HG02623 (cell line): ENCODE data around the gene CELF2.
A peak's percentile ranks its signal among the peaks of the same experiment; 100 is the strongest.
"Not testable (repeated sequence)": the region's sequence is repeated elsewhere in the genome, so short reads cannot be mapped to it uniquely, and the experiment has no call there.

Source experiments
- ATAC-seq: cut with Tn5 transposase; IDR thresholded peaks from one replicate; pipeline ENCODE4 v1.9.1; 2021; ENCODE audit warnings: moderate library complexity; ENCODE audit not compliant: unreplicated experiment

The CELF2 gene

DNA sequence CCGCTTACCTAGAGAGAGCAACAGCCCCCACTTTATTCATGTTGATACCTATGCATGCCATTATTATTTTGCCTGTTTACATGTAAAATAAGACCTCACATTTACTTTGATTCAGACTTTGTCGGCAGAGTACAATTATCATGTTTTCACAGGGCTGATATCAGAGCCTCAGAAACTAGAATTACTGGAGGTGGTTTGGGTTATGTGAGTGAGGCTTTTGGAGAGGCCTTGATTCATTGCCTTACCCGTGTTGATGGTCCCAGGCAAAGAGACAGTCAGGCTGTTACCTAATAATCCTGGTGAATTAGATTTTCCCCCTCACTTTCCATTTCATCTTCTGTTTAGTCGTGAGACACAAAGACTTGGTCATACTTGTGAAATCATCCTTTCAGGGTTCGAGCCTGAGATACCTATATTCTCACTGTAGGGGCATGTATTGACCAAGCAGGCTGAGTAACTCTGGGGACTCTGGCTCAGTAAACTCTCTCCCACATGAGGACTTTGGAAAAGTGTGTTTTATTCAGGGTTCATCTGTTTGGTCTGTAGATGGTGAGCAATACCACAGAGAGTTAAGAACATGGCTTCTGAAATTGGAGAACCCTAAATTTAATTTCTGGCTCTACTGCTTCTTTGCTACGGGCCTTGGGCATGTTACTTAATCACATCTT lies 150.9 kb downstream of the CELF2 start:
- ATAC-seq, result no peak

DNA sequence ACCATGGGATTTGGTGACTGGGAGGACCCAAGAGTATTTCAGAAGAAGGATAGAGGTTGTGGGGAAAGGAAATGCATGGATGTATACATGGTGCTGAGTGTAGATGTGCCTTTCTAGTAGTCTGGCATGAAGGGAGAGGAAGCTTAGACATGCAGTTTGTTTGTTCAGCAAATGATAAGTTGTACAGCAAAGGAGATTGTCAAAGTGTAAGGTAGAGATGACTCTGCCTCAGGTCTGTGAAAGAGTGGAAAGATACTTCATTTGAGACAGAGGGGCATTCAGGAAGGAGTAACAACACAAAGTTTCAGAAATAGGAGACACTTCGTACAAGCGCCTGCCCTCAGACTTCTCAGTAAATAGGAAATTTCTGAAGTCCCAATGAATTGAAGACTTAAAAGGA lies 152.3 kb downstream of the CELF2 start:
- ATAC-seq, result no peak

DNA sequence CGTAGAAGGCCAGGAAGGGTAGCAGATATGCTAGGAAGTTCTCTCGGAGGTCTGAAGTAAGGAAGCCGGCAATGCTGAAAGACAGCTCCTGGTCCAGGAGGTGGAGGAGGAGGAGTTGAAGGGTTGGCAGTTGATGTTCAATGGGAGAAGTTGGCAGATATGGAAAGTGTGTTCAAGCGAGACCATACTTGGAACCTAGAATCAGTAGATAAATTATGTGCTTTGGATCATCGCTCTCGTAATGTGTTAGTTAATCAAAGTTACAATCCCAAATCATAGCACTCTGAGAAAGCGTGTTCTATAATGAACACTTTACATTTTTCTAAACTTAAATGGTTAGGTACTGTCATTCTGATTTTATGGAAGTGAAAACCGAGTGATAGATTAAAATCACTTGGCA lies 152.9 kb downstream of the CELF2 start:
- ATAC-seq, result no peak

DNA sequence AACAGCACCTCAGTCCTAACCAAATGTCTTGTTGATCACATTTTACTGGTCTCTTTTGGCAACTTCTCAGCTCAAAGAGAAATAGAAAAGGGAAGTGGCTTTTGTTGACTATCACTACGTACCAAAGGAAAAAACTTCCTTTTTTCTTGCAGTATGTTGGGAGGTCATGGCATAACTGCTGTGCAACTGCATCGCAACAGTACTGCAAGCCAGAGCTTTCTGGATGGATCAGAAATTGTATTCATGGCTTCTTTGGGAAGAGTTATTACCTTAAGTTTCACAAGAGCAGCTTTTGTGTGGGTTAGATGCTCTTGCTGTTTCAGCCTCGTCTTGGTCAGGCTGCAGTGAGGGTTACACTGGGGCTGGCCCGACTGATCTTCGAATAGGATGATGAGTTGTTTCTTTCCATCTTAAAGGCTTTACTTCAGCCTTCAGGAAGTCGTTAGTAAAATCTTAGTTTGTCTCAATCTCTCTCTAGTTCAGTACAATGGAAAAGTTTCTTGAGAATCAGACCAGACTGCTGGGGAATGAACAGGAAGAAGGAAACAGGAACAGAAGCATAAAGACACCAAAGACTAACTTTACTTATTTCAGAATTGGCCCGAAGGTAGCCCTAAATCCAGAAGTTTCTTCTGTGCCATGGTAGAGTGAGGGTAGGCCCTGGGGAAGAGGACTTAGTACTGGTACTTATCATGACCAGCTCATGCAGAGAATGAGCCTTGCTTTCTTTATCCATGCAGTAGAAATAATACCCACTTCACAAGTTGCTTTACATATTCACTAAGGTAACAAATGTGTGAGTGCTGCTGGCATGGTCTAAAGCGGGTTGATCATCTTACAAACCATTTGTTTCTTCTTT lies 153.6 kb downstream of the CELF2 start:
- ATAC-seq, result peak; percentile 38

DNA sequence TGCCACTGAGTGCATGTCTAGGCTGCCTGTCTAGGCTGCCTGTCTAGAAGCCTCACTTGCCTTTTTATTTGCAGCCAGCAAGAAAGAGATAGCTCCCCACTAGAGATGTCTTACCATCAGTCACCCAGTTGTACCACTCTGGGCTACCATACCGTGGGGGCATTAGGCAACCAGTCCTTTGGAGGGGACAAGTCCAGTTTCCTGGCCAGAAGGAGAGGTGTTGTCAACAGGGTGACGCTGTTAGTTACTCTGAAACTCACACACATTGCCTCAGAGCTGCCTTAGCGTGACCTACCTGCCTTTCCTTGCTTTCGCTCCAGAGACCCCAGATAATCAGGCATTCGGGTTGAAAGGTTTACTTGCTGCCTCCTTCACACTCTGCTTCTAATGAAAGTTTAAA lies 155.4 kb downstream of the CELF2 start:
- no peak for ATAC-seq

DNA sequence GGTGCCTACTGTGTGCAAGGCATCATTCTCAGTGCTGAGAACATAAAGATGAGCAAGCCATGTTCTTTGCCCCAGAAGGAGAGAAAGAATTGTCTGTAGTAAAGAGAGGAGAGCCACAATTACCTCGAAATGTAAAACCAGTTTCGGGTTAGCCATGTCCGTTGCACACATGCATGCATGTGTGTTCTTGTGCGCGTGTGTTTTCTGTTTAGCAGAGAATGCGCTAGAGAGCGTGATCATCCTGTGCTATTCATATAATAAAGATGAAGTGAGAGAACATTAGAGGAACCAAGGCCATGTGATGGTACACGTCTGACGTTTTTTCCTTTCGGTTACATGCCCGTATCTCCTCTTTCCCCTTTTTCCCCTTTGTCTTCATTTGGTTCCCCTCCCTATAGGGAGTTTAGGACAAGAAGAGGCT lies 158.2 kb downstream of the CELF2 start:
- ATAC-seq, result peak; percentile 25

DNA sequence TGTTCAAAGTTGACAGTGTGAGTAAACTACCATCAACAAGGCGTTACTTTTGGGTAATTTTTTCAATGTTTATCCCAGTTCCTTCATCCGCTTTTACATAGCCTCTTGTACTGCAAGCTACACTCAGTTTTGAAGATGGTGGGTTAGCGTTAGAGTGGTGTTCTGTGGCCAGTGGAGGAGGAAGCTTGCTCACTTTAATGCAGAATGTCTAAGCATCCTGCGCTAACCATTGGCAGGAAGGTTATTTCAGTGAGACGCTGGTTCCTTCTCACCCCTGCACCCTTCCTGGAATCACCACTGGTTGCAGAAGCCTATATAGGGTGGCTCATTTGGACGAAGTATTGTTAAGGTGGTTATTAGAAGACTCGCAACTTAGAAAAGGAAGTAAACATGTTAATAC lies 159.1 kb downstream of the CELF2 start:
- ATAC-seq, result no peak

DNA sequence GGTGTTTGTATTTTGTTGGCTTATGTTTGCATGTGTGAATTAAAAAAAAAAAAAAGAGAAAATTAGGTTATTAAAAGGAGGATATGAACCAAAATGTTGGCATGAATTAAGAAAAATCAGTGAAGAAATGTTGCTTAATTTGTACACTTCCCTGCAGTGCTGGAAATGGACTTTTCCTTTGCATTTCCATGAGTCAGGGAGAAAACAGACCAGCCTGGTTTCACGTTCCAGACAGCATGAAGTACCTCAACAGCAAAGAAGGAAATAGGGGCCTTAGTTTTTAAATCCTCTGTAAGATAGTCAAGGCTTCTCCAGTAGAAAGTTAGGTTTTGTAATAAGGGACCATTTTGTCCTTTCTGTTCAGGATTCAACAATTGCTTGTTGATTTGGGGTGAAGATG lies 159.7 kb downstream of the CELF2 start:
- no peak for ATAC-seq

DNA sequence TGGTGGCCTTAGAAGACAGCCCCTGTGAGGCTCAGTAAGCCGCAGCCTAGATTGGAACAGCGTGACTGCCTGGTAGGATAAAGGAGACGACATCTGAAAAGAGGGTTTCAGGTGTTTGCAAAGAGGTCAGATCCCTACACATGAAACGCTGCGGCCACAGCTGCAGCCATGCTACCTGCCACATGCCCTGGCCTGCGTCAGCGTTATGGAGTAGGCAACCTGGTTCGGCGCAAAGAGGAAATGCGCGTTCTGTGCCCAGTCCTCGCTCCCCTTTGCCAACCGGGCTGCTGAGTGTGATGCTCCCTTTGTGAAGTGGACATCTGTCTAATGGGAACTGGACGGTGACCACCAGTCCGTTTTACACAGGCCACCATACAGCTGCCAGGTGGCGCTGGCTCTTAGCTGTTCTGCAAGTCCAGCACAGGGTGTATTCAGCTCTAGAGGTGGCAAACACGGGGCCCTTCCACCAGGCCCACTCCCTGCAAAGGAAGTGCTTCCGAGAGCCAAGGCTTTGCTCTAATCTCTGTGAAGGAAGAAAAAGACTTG lies 160.3 kb downstream of the CELF2 start:
- no peak for ATAC-seq

DNA sequence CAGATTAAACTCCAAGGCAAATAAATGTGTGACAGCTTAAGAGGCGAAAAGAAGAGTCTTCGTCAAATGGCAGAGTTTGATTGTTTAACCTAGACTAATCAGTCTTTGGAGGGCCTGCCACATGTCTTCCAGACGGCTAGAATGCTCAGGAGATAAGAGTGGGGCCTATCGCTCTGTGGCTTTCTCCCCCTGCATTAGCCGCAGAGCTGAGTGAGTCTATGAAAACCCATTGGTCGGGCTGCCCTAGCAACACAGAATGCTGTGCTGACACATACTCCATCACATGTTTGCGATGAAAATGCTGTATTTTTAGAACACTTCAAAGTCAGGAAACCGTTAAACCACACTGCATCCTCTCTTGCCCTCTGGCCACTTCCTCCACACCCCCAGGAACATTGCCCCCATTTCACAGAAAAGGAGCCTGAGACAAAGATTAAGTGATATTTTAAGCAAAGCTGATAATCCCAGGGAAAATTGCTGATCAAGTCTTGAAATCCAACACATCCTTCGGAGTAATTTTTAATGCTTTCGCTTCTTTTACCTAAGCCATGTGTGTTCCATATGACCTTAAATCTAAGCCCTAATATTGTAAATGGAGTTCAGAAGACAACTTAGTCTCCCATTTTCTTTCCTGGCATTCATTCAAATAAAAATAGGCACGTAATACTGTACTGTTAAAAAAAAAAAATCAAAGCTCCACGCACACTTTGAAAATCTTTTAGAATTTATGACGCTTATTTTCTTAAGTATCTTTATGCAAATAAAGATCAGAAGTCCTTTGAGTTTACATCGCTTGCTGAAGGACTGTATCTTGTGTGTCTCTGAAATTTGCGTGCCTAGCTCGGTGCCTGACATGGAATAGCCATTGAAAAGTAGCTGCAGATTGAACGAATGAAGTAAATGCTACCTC lies 161.2 kb downstream of the CELF2 start:
- ATAC-seq, result peak; percentile 78

DNA sequence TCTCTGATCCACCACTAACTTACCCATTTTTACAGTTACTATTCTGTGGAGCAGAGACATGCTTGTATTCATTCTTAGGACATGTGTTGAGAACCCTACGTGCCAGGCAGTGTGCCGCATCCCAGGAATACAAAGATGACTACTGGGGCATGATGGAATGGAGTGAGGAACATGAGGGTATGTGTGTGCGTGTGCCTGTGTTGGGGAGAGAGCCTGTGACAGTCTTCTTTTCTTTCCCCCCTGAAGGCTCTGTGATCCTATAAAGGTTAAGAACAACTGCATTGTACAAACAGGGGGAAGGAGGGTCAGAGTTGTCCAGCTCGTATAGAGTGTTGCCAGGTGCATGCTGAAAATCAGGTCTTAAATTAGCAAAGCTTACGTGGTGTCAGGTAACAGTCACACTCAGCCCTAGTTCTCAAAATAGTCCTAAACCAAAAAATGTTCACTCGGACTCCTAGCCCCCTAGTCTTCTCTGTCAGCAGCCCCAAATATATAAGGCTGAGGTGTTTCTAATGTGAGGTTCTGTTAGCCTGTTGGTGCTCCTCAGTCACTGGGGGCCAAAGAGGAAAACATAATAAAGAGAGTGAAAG lies 161.9 kb downstream of the CELF2 start:
- ATAC-seq, result no peak

DNA sequence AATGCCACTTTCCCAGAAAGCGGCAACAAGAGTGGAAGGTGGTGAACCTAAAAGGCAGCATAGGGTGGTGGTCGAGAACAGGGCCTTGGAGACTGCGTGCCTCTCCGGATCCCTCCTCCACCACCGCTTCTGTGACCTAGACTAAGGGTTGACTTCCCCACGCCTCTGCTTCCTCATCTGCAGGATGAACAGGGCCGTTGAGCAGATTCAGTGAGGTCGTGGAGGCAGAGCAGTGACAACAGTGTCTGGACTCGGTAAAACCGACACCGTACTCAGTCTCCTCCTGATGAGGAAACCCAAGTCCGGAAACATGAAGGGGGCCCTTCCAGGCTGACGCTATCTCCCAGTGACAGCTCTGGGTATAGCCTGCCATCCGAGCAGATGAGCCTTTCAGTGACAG lies 162.6 kb downstream of the CELF2 start:
- no peak for ATAC-seq

DNA sequence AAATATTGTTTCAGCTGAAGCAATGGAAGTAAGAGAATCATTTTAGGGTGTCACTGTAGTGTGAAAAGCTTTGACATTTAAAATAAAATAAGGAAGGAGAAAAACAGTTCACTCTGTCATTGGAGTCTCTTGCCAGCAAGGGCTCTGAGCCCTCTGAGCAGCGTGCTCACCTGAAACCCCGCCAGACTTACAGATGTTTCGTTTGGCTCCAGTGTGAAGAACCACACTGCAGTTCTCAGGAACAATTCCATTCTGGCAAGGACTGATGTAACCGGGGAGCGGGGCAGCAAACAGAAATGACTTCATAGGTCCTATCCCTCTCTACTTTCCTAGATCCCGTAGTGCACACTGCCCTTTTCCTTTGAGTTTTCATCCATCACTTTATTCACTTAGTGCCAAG lies 164.3 kb downstream of the CELF2 start:
- ATAC-seq, result no peak

DNA sequence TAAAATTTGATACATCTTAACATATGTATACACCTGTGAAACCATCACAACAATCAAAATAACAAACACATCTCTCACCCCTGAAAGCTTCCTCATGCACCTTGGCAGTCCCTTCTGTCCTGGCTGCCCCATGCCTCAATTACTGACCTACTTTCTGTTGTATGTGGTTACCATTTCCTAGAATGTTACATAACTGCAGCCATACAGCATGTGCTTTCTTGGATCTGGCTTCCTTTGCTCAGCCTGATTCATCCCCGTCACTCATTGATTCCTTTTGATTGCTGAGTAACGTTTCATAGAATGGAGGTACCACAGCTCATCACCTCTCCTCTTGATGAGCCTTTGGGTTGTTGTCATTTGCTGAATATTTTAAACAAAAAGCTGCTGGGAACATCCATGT lies 165.3 kb downstream of the CELF2 start:
- ATAC-seq, result no peak

DNA sequence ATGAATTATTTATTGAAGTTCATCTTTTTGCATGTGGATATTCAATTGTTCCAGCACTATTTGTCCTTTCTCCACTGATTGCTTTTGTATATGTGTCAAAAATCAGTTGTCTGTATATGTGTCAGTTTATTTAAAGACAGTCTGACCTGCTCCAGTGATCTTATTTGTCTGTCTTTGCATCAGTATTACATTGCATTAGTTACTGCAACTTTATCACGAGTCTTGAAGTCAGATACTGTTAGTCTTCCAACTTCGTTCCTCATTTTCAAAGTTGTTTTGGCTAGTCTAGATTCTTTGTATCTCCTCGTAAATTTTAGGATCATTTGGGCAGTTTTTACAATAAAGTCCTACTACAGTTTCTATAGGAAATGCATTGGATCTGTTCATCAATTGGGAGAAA lies 166.4 kb downstream of the CELF2 start:
- ATAC-seq, result no peak

DNA sequence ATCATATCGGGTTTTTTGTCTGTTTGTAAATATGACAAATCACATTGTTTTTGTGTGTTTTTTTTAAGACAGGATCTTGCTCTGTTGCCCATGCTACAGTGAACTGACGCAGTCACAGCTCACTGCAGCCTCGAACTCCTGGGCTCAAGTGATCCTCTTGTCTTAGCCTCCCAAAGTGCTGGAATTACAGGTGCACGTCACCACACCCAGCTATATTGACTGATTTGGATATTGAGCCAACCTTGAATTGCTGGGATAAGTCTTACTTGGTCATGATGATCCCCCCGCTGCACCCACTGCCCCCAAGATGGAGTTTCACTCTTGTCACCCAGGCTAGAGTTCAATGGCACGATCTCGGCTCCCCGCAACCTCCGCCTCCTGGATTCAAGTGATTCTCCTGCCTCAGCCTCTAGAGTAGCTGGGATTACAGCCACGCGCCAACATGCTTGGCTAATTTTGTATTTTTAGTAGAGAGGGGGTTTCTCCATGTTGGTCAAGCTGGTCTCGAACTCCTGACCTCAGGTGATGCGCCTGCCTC lies 167.5 kb downstream of the CELF2 start:
- not testable (repeated sequence) for ATAC-seq

DNA sequence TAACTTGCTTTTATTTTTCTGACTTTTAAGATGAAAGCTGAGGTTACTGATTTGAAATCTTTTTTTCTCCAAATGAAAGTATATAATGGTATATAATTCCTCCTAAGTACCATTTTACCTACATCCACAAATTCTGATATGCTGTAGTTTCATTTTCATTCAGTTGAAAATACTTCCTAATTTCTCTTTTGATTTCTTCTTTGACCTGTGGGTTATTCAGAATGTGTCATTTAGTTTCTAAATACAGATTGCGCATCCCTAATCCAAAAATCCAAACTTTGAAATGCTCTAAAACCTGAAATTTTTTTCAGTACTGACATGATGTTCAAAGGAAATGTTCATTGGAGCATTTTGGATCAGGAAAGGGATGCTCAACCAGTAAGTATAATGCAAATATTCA lies 168.7 kb downstream of the CELF2 start:
- ATAC-seq, result no peak

DNA sequence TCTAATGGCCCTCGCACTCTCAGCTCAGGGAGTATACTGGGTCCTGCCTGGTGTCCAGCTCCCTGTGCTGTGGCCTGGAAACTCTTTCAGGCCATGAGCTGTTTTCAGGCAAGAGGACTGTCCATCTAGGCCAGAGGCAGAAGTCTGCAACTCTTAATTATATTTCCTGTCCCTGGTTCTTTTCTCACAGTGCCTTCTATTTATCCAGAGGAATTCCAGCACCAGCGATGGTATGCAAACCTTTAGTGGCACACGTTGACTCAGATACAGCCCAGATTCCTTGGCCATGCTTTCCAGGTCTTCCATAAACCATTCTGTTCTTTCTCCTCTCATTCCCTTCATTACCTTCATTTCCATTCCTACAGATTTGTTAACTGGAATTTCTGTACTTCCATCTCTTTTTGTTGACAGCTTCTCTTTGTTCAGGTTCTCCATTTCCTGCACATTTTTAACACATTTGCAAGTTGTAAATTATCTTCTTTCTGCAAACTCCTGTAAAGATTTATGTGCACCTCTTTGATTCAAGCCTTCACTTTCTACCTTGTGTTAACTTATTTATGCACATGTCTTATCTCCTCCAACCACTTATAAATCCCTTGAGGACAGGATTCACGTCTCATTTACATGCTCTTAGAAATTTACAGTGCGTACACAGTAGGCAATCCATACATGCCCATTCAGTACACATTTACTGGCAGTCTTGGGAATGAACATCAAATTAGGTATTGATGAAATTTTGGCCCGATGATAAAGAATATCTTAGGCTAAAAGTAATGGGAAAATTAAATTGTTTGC lies 172.1 kb downstream of the CELF2 start:
- no peak for ATAC-seq

DNA sequence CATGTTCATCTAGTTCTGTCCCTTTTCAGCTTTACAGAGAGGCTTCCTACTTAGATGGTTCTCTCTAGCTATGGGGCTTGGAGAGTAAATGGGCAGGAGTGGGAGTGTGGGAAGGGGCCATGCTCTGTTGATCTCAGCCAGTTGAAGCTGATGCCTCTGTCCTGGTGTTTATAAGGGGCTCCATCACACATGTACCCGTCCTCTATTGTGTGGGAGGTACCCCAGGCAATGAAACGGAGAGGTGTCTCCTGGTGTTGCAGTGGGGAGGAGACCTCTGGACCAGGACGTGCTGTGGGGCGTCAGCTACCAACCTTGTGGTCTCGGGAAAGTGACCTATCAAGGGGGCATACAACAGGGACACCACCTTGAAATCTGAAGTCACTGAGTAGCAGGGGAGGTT lies 173.5 kb downstream of the CELF2 start:
- no peak for ATAC-seq

DNA sequence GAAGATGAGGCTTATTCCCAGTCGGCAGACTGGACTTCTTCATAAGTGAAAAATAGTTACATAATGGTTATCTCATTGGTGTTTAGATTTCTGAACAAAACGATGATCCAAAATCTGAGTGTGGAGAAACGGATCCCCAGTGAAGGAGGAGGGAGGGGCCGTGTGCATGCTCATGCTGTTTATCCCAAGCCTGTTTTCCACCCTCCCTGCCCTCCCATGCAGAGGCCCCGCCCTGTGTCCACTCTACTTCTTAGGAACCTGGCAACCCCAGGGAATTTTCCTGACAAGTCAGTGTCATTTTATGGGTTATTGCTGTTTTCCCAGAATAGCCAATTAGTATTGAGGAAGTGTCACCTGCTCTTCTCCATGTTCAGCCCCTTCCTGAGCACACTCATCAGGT lies 174.0 kb downstream of the CELF2 start:
- no peak for ATAC-seq
